Measurements from ENCODE around the gene ANO6.
"Not testable (repeated sequence)": the region's sequence is repeated elsewhere in the genome, so short reads cannot be mapped to it uniquely, and the experiment has no call there.

Gene ANO6

GRCh38 chr12:45235087-45236025 is 19.5 kb downstream of the ANO6 start:
- DNase-seq (ENCODE audit: low read depth in 2 of 2): no peak

GRCh38 chr12:45236383-45236782 is 20.5 kb downstream of the ANO6 start:
- not testable (repeated sequence) for DNase-seq (ENCODE audit: low read depth in 2 of 2)

GRCh38 chr12:45242180-45242579 is 26.3 kb downstream of the ANO6 start:
- no peak for DNase-seq (ENCODE audit: low read depth in 2 of 2)

- no peak for DNase-seq (ENCODE audit: low read depth in 2 of 2)
These were observed 28.1 kb downstream of the ANO6 start for GRCh38 chr12:45243963-45244362.

GRCh38 chr12:45244561-45245343 is 28.9 kb downstream of the ANO6 start:
- DNase-seq (ENCODE audit: low read depth in 2 of 2): no peak

- no peak for DNase-seq (ENCODE audit: low read depth in 2 of 2)
These were observed 30.3 kb downstream of the ANO6 start for GRCh38 chr12:45246236-45246635.

- no peak for DNase-seq (ENCODE audit: low read depth in 2 of 2)
These were observed 31.7 kb downstream of the ANO6 start for GRCh38 chr12:45247589-45247988.

GRCh38 chr12:45248095-45248494 is 32.2 kb downstream of the ANO6 start:
- no peak for DNase-seq (ENCODE audit: low read depth in 2 of 2)

GRCh38 chr12:45254254-45254653 is 38.4 kb downstream of the ANO6 start:
- DNase-seq (ENCODE audit: low read depth in 2 of 2): no peak

- DNase-seq (ENCODE audit: low read depth in 2 of 2): no peak
These were observed 40.8 kb downstream of the ANO6 start for GRCh38 chr12:45256721-45257120.

GRCh38 chr12:45257185-45257930 is 41.5 kb downstream of the ANO6 start:
- DNase-seq (ENCODE audit: low read depth in 2 of 2): no peak

GRCh38 chr12:45259675-45260074 is 43.8 kb downstream of the ANO6 start:
- DNase-seq (ENCODE audit: low read depth in 2 of 2): no peak

- DNase-seq (ENCODE audit: low read depth in 2 of 2): no peak
These were observed 44.4 kb downstream of the ANO6 start for GRCh38 chr12:45260104-45260815.

GRCh38 chr12:45260854-45261253 is 45.0 kb downstream of the ANO6 start:
- DNase-seq (ENCODE audit: low read depth in 2 of 2): no peak

GRCh38 chr12:45262185-45262584 is 46.3 kb downstream of the ANO6 start:
- DNase-seq (ENCODE audit: low read depth in 2 of 2): not testable (repeated sequence)

GRCh38 chr12:45263587-45263986 is 47.7 kb downstream of the ANO6 start:
- no peak for DNase-seq (ENCODE audit: low read depth in 2 of 2)

- DNase-seq (ENCODE audit: low read depth in 2 of 2): no peak
These were observed 52.9 kb downstream of the ANO6 start for GRCh38 chr12:45268672-45269411.

GRCh38 chr12:45269412-45269751 is 53.5 kb downstream of the ANO6 start:
- no peak for DNase-seq (ENCODE audit: low read depth in 2 of 2)

- DNase-seq (ENCODE audit: low read depth in 2 of 2): no peak
These were observed 55.1 kb downstream of the ANO6 start for GRCh38 chr12:45270951-45271350.

- DNase-seq (ENCODE audit: low read depth in 2 of 2): no peak
These were observed 57.9 kb downstream of the ANO6 start for GRCh38 chr12:45273717-45274271.
